Activated T-helper 2 cell treated with anti-CD3 and anti-CD28 coated beads, Interferon-gamma antibody, Interleukin-2, Interleukin-4, amounts not matched to agents 10 μg/mL and 5 μg/mL and 100 μg/mL, durations not matched to agents 14 hours and 24 hours and 36 hours (primary cell): ENCODE results near the gene YAE1. TPM values are rescaled to one million over a fixed set of nuclear protein-coding genes. Genes with fewer than 3 reads are reported as not detected.
"Not testable (repeated sequence)": the region's sequence is repeated elsewhere in the genome, so short reads cannot be mapped to it uniquely, and the experiment has no call there.

Experiments used
- DNase-seq: peaks from one replicate; pipeline ENCODE4 v3.0.0; 2021; ENCODE audit warnings: low spot score
- H3K27ac Mint-ChIP-seq: one replicate; pipeline ENCODE4 v1.8.0; 2021; ENCODE audit warnings: mixed read lengths
- H3K27me3 Mint-ChIP-seq: one replicate; pipeline ENCODE4 v1.8.0; 2021; ENCODE audit warnings: low read depth, mixed read lengths
- H3K36me3 Mint-ChIP-seq: one replicate; pipeline ENCODE4 v1.8.0; 2021; ENCODE audit warnings: low read depth, mixed read lengths
- H3K4me1 Mint-ChIP-seq: one replicate; pipeline ENCODE4 v1.8.0; 2021; ENCODE audit warnings: low read depth, mixed read lengths
- H3K4me3 Mint-ChIP-seq: one replicate; pipeline ENCODE4 v1.8.0; 2021; ENCODE audit warnings: low read depth, mild to moderate bottlenecking, moderate library complexity, mixed read lengths
- H3K9me3 Mint-ChIP-seq: one replicate; pipeline ENCODE4 v1.8.0; 2021; ENCODE audit warnings: mixed read lengths
- intact Hi-C: fragments of 100-400 bp; cut with micrococcal nuclease; formaldehyde crosslinking; loops from one replicate; pipeline ENCODE4 v1.15.1; 2023
- total RNA-seq: library from RNA; stranded (reverse); gene quantifications from 2 replicates; pipeline ENCODE4 v1.2.3, GENCODE V29; 2022

YAE1 gene
- total RNA-seq, 1 donor from 2014 or later, result 11.9 TPM

DNA sequence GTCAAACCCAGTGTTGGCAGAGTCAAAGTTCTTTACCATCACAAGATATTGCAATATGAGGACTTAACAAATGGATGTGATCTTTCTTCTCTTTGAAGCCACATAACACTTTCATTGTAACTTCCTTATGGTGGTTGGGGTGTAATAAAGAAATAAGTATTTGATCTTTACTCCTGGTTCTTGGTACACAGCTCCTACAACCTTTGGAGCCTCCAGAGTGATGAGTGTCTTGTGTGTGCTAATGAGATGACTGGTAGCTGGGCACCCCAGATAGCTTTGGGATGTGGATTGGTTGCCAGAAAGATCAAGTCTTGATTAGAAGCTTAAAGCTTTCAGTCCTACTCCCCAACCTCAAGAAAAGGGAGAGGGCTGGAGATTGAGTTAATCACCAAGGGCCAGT lies 31.1 kb upstream of the YAE1 start:
- Mint-ChIP-seq H3K27ac (no peak overlapping the region), H3K4me1 (no peaks in the 10 kb centered on the region), H3K9me3 (no peaks in the 10 kb centered on the region), H3K27me3 (peaks cover 2% of the 10 kb centered on the region), H3K36me3 (no peaks in the 10 kb centered on the region), H3K4me3 (no peak overlapping the region)
- DNase-seq, result no peak
- intact Hi-C loops, result no loop called here

DNA sequence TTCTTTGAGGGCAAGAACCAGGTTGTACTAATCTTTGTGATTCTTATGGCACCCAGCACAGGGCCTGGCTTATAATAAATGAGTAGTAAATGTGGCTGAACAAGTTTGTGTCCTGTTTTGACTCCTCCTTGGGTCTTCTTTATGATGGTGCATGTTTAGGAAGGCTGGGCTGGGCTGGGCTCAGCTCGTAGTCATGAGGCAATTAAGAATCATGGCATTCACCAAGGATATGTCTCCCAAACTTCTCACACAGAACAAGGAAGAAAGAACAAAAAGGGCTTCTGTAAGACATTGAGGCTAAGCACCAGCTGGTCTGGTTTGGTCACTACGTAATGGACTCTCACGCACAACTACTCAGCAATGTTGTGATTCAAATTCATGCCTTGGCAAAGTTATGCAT lies 30.5 kb upstream of the YAE1 start:
- H3K4me1 Mint-ChIP-seq, result no peaks in the 10 kb centered on the region
- no peaks in the 10 kb centered on the region for H3K9me3 Mint-ChIP-seq
- H3K27me3 Mint-ChIP-seq, result peaks cover 2% of the 10 kb centered on the region
- no peak overlapping the region for H3K27ac Mint-ChIP-seq
- no peak for DNase-seq
- no peaks in the 10 kb centered on the region for H3K36me3 Mint-ChIP-seq
- no peak overlapping the region for H3K4me3 Mint-ChIP-seq
- intact Hi-C loops, result no loop called here

GRCh38 chr7:39536951-39537350 lies 29.3 kb upstream of the YAE1 start:
- H3K27me3 Mint-ChIP-seq, result peaks cover 6% of the 10 kb centered on the region
- intact Hi-C loops, result no loop called here
- H3K4me3 Mint-ChIP-seq, result no peak overlapping the region
- DNase-seq, result no peak
- no peaks in the 10 kb centered on the region for H3K36me3 Mint-ChIP-seq
- H3K27ac Mint-ChIP-seq, result no peak overlapping the region
- H3K4me1 Mint-ChIP-seq, result no peaks in the 10 kb centered on the region
- no peaks in the 10 kb centered on the region for H3K9me3 Mint-ChIP-seq

- Mint-ChIP-seq H3K36me3 (no peaks in the 10 kb centered on the region), H3K4me1 (no peaks in the 10 kb centered on the region), H3K4me3 (no peak overlapping the region), H3K27me3 (peaks cover 8% of the 10 kb centered on the region), H3K27ac (no peak overlapping the region), H3K9me3 (no peaks in the 10 kb centered on the region)
- intact Hi-C loops, result no loop called here
- no peak for DNase-seq
Observed at GRCh38 chr7:39539816-39540215, 26.4 kb upstream of the YAE1 start.

GRCh38 chr7:39540320-39540719 lies 25.9 kb upstream of the YAE1 start:
- H3K27me3 Mint-ChIP-seq, result peaks cover 8% of the 10 kb centered on the region
- no peaks in the 10 kb centered on the region for H3K9me3 Mint-ChIP-seq

GRCh38 chr7:39541511-39541910 lies 24.7 kb upstream of the YAE1 start:
- Mint-ChIP-seq H3K4me1 (no peaks in the 10 kb centered on the region), H3K4me3 (no peak overlapping the region), H3K9me3 (no peaks in the 10 kb centered on the region), H3K36me3 (no peaks in the 10 kb centered on the region), H3K27ac (no peak overlapping the region), H3K27me3 (peaks cover 7% of the 10 kb centered on the region)
- intact Hi-C loops, result no loop called here
- no peak for DNase-seq

More at GRCh38 chr7:39540320-39540719, 25.9 kb upstream of the YAE1 start:
- no peak for DNase-seq
- Mint-ChIP-seq H3K36me3 (no peaks in the 10 kb centered on the region), H3K4me1 (no peaks in the 10 kb centered on the region), H3K27ac (no peak overlapping the region), H3K4me3 (no peak overlapping the region)
- intact Hi-C loops, result no loop called here

- H3K4me1 Mint-ChIP-seq, intact Hi-C loops, H3K36me3 Mint-ChIP-seq: not testable (repeated sequence)
Observed at GRCh38 chr7:39544774-39545173, 21.4 kb upstream of the YAE1 start.

DNA sequence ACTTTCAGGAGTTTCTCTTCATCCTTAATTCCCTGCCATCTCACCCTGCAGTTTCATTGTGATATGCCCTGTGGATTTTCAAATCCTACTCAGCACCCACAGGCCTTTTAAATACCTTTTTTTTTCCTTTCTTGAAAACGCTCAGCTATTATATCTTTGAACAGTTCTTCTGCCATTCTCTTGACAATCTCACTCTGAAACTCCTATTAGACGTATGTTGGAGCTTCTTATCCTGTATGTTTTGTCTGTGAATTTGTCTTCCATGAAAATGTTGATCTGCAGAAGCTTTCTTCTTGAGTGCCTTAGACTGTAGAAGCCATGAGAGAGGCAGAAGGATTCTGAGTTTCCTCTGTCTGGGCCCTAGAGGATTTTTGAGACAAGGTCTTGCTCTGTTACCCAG lies 18.9 kb upstream of the YAE1 start:
- Mint-ChIP-seq H3K27ac (no peak overlapping the region), H3K4me3 (no peak overlapping the region), H3K27me3 (peaks cover 2% of the 10 kb centered on the region), H3K4me1 (no peaks in the 10 kb centered on the region), H3K9me3 (peaks cover 20% of the 10 kb centered on the region), H3K36me3 (no peaks in the 10 kb centered on the region)
- intact Hi-C loops, result no loop called here
- no peak for DNase-seq

More at GRCh38 chr7:39544774-39545173, 21.4 kb upstream of the YAE1 start:
- H3K27me3 Mint-ChIP-seq, H3K4me3 Mint-ChIP-seq, H3K27ac Mint-ChIP-seq, DNase-seq: not testable (repeated sequence)
- H3K9me3 Mint-ChIP-seq, result peaks cover 20% of the 10 kb centered on the region

DNA sequence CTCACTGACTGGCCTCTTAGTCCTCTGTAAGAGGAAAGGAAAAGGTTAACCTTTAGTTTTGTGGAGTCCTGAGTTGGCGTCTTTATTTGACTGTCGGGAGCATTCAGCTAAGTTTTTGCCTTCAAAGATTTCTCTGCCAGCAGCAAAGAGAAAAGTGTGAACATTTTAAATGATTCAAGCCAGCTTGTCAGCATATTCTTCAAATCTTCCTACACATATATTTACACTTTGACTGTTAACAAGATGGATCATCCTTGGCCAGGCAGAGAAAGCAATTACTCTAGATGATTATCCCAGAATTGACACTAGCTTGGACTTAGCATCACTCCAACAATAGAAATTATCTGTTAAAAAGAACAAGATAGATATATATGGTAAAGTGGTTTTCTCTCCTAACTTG lies 15.8 kb upstream of the YAE1 start:
- DNase-seq, result no peak

GRCh38 chr7:39553436-39553835 lies 12.8 kb upstream of the YAE1 start:
- peaks cover 35% of the 10 kb centered on the region for H3K27me3 Mint-ChIP-seq
- no peak for DNase-seq
- H3K4me1 Mint-ChIP-seq, result no peaks in the 10 kb centered on the region
- no peaks in the 10 kb centered on the region for H3K36me3 Mint-ChIP-seq
- no peak overlapping the region for H3K27ac Mint-ChIP-seq
- no peak overlapping the region for H3K4me3 Mint-ChIP-seq
- H3K9me3 Mint-ChIP-seq, result peaks cover 3% of the 10 kb centered on the region
- intact Hi-C loops, result no loop called here

More for the DNA sequence above, 15.8 kb upstream of the YAE1 start:
- intact Hi-C loops, result no loop called here
- Mint-ChIP-seq H3K9me3 (peaks cover 20% of the 10 kb centered on the region), H3K27ac (no peak overlapping the region), H3K36me3 (no peaks in the 10 kb centered on the region), H3K4me1 (no peaks in the 10 kb centered on the region), H3K4me3 (no peak overlapping the region), H3K27me3 (peaks cover 16% of the 10 kb centered on the region)

DNA sequence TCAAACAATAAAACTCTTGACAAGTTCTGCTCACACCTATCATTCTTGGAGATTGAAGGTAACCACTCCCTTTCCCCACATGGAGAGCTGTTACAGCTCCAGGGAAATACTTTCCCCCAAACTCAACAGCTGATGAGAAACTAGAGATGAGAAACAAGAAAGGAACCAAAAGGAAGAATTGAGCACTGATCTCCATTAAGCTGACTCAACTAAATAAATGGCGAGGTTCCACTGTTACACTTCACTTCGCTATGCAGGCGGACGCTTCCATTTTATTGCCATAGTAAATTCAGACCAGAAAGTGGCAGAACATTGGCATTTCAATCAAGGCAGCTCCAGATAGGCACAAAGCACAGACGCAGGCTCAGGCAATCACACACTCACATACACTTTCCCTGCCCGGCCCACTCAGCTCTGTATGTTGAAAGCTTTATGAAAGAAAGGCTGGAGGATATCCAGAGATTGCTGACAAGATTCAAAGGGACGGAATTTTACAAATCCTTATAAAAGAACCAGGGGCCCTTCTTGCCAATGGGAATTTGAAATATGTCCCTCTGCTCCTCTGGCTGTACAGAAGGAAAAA lies 11.5 kb upstream of the YAE1 start:
- Mint-ChIP-seq H3K27me3 (peaks cover 35% of the 10 kb centered on the region), H3K4me3 (no peak overlapping the region), H3K4me1 (no peaks in the 10 kb centered on the region), H3K36me3 (no peaks in the 10 kb centered on the region), H3K27ac (no peak overlapping the region), H3K9me3 (no peaks in the 10 kb centered on the region)
- intact Hi-C loops, result no loop called here
- DNase-seq, result no peak

DNA sequence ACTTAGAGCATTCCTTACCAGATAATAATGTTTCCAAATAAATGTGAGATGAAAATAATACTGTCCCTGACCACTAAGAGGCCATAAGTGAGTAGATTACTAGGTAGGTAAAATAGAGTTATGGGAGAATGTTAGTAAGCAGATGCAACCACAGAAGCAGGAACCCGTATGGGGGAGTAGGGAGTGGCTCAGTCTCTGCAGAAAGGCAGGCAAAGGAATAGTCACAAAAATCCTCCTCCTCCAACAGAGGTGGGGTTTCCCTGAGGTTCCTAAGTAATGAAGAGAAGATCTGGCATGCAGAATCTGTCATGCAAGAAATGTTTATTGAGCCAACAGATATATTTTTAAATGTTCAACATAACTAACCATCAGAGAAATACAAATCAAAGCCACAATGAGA lies 9.0 kb upstream of the YAE1 start:
- H3K36me3 Mint-ChIP-seq, result no peaks in the 10 kb centered on the region

DNA sequence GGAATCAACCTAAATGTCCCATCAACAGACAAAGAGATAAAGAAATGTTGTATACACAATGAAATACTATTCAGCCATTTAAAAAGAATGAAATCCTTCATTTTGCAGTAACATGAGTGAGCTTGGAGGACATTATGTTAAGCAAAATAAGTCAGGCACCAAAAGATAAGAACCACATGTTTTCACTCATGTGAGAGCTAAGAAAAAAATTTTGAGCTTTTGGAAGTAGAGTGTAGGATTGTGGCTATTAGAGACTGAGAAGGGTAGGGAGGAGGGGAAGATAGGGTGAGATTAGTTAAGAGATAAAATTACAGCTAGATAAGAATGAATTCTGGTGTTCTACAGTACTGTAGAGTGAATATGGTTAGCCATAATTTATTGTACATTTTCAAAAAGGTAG lies 8.3 kb upstream of the YAE1 start:
- Mint-ChIP-seq H3K4me1 (no peaks in the 10 kb centered on the region), H3K36me3 (no peaks in the 10 kb centered on the region), H3K27ac (no peak overlapping the region)

More for the DNA sequence above, 9.0 kb upstream of the YAE1 start:
- Mint-ChIP-seq H3K4me3 (no peak overlapping the region), H3K27me3 (peaks cover 45% of the 10 kb centered on the region), H3K9me3 (no peaks in the 10 kb centered on the region), H3K4me1 (no peaks in the 10 kb centered on the region), H3K27ac (no peak overlapping the region)
- no peak for DNase-seq
- intact Hi-C loops, result no loop called here

DNA sequence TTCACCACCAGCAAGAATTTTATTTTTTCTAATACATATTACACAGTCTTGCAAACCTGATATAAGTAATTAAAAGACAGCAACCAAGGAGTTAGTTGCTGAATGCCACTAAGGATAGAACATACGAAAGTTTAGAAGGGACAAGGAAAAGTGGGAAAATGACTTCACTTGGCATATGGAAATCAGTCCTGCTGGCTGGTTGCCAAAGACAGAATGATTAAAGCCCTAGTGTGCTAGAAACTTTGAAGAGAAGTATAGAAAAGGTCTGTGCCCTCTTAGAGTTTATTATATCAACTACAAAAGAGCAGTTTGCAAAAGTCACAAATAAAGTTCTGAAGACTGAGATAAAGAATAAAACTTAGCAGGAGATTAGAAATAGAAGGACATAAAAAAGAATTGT lies 5.8 kb upstream of the YAE1 start:
- Mint-ChIP-seq H3K4me1 (peaks cover 3% of the 10 kb centered on the region), H3K4me3 (no peak overlapping the region), H3K27ac (no peak overlapping the region), H3K36me3 (no peaks in the 10 kb centered on the region), H3K27me3 (peaks cover 38% of the 10 kb centered on the region), H3K9me3 (no peaks in the 10 kb centered on the region)
- intact Hi-C loops, result no loop called here
- DNase-seq, result no peak

More for the DNA sequence above, 8.3 kb upstream of the YAE1 start:
- no peaks in the 10 kb centered on the region for H3K9me3 Mint-ChIP-seq
- intact Hi-C loops, result no loop called here
- DNase-seq, result no peak
- no peak overlapping the region for H3K4me3 Mint-ChIP-seq
- H3K27me3 Mint-ChIP-seq, result peaks cover 48% of the 10 kb centered on the region
